H1 (cell line): ENCODE results near the gene CEBPB. TPM values are rescaled to one million over a fixed set of nuclear protein-coding genes. Genes with fewer than 3 reads are reported as not detected.

Source experiments
- CTCF ChIA-PET: fragments of 300-600 bp; sonication (Branson Sonifier 250); formaldehyde crosslinking; loops from one replicate; lab custom pipeline; 2021; ENCODE audit not compliant: partially characterized antibody; lab: Charles Lee
- POLR2A ChIA-PET: fragments of 300-600 bp; sonication (Branson Sonifier 250); formaldehyde crosslinking; loops from one replicate; lab custom pipeline; 2021; ENCODE audit warnings: inconsistent platforms; ENCODE audit not compliant: partially characterized antibody; lab: Charles Lee
- DNase-seq, 2 experiments: peaks; one replicate each; pipeline versions ENCODE4 v3.0.0 to v3.0.0-alpha.2; 2010 to 2022; ENCODE audit warnings: low spot score in 2 of 2, low read depth in 1 of 2, mixed read lengths in 1 of 2
- FAIRE-seq: peaks from 2 replicates; lab custom pipeline; 2011; peaks lifted over from hg19 to GRCh38; lab: Jason Lieb, UNC
- H2AFZ ChIP-seq: 2 replicates; pipeline ENCODE4 v1.8.1; 2012; ENCODE audit warnings: low read length, inconsistent platforms
- H2AK5ac ChIP-seq: 2 replicates; pipeline ENCODE4 v1.6.1; 2013; ENCODE audit warnings: low read depth, low read length
- H2BK120ac ChIP-seq: replicated peaks from 2 replicates; pipeline ENCODE3; 2013; ENCODE audit warnings: low read depth, low read length, inconsistent platforms
- H2BK12ac ChIP-seq: 2 replicates; pipeline ENCODE4 v1.6.1; 2013; ENCODE audit warnings: low read depth, low read length
- H2BK15ac ChIP-seq: 2 replicates; pipeline ENCODE4 v1.6.1; 2013; ENCODE audit warnings: low read length
- H2BK20ac ChIP-seq: 2 replicates; pipeline ENCODE4 v1.6.1; 2013; ENCODE audit warnings: low read length
- H2BK5ac ChIP-seq: 2 replicates; pipeline ENCODE4 v1.6.1; 2013; ENCODE audit warnings: low read depth, low read length
- H3K14ac ChIP-seq: 2 replicates; pipeline ENCODE4 v1.6.1; 2013; ENCODE audit warnings: inconsistent platforms; ENCODE audit not compliant: insufficient read length
- H3K18ac ChIP-seq: 2 replicates; pipeline ENCODE4 v1.6.1; 2013; ENCODE audit warnings: low read length; ENCODE audit errors: extremely low read depth
- H3K23ac ChIP-seq: 2 replicates; pipeline ENCODE4 v1.6.1; 2013; ENCODE audit warnings: inconsistent platforms; ENCODE audit not compliant: insufficient read length
- H3K23me2 ChIP-seq: 2 replicates; pipeline ENCODE4 v1.6.1; 2013; ENCODE audit warnings: low read depth, low read length
- H3K27ac ChIP-seq: 2 replicates; pipeline ENCODE4 v1.6.1; 2011; ENCODE audit warnings: low read depth, low read length, inconsistent platforms
- H3K27me3 ChIP-seq, 4 experiments: replicated peaks in 1 of 4; 1 replicate in 1 of 4; 2 replicates in 3 of 4; pipeline versions ENCODE4 v1.6.1 to v1.8.1; 2011 to 2013; ENCODE audit warnings: low read length in 3 of 4, mild to moderate bottlenecking in 3 of 4, inconsistent platforms in 2 of 4, mixed read lengths in 2 of 4, moderate library complexity in 1 of 4; ENCODE audit not compliant: control insufficient read depth in 3 of 4, insufficient read depth in 3 of 4; ENCODE audit errors: extremely low read depth in 1 of 4
- H3K36me3 ChIP-seq, 4 experiments: 2 replicates each; pipeline versions ENCODE4 v1.6.1 to v1.8.1; 2011 to 2013; ENCODE audit warnings: mild to moderate bottlenecking in 4 of 4, low read length in 3 of 4, moderate library complexity in 2 of 4, control low read depth in 1 of 4, inconsistent platforms in 1 of 4; ENCODE audit not compliant: insufficient read depth in 4 of 4, control insufficient read depth in 2 of 4
- H3K4ac ChIP-seq: replicated peaks from 2 replicates; pipeline ENCODE3; 2013; ENCODE audit warnings: low read length, low read depth, mixed read lengths, inconsistent platforms; ENCODE audit not compliant: insufficient read length
- H3K4me1 ChIP-seq, 4 experiments: replicated peaks in 1 of 4; 1 replicate in 1 of 4; 2 replicates in 3 of 4; pipeline versions ENCODE4 v1.6.1 to v1.8.1; 2011 to 2013; ENCODE audit warnings: low read length in 3 of 4, inconsistent platforms in 2 of 4, mixed read lengths in 1 of 4; ENCODE audit not compliant: insufficient read depth in 4 of 4, control insufficient read depth in 3 of 4
- H3K4me2 ChIP-seq, 2 experiments: 2 replicates each; pipeline versions ENCODE4 v1.6.1 to v1.8.1; 2011 to 2013; ENCODE audit warnings: low read depth in 2 of 2, low read length in 2 of 2, control low read depth in 1 of 2, inconsistent platforms in 1 of 2, mild to moderate bottlenecking in 1 of 2; ENCODE audit not compliant: insufficient read depth in 1 of 2
- H3K4me3 ChIP-seq, 4 experiments: fragments of 200-600, 300-600 bp in 1 of 4; sonication (generic), shearing (Covaris generic), sonication (Bioruptor Twin) in 1 of 4; 2 replicates each; pipeline versions ENCODE4 v1.5.1 to v1.8.1; 2011 to 2016; ENCODE audit warnings: low read length in 4 of 4, low read depth in 3 of 4, control low read depth in 2 of 4, inconsistent platforms in 2 of 4, mild to moderate bottlenecking in 2 of 4, mixed read lengths in 1 of 4, moderate library complexity in 1 of 4; ENCODE audit not compliant: insufficient read depth in 2 of 4; ENCODE audit errors: extremely low read depth in 1 of 4
- H3K56ac ChIP-seq: replicated peaks from 2 replicates; pipeline ENCODE3; 2013; ENCODE audit warnings: low read depth, mild to moderate bottlenecking, mixed read lengths, low read length, inconsistent platforms; ENCODE audit not compliant: insufficient read length
- H3K79me1 ChIP-seq: 2 replicates; pipeline ENCODE4 v1.6.1; 2013; ENCODE audit warnings: low read depth, low read length, control low read depth
- H3K79me2 ChIP-seq, 2 experiments: 2 replicates each; pipeline versions ENCODE4 v1.6.1 to v1.8.1; 2012 to 2013; ENCODE audit warnings: low read length in 2 of 2, mild to moderate bottlenecking in 2 of 2, inconsistent platforms in 1 of 2; ENCODE audit not compliant: insufficient read depth in 2 of 2, control insufficient read depth in 1 of 2
- H3K9ac ChIP-seq, 4 experiments: replicated peaks in 1 of 4; 1 replicate in 1 of 4; 2 replicates in 3 of 4; pipeline versions ENCODE4 v1.6.1 to v1.8.1; 2011 to 2013; ENCODE audit warnings: low read depth in 3 of 4, low read length in 3 of 4, control low read depth in 2 of 4, mild to moderate bottlenecking in 2 of 4, moderate library complexity in 2 of 4, inconsistent platforms in 1 of 4; ENCODE audit errors: extremely low read depth in 1 of 4
- H3K9me3 ChIP-seq, 2 experiments: 2 replicates each; pipeline versions ENCODE4 v1.6.1 to v1.8.1; 2012 to 2013; ENCODE audit warnings: mild to moderate bottlenecking in 2 of 2, moderate library complexity in 2 of 2, control low read depth in 1 of 2, inconsistent platforms in 1 of 2, low read depth in 1 of 2, low read length in 1 of 2, mixed read lengths in 1 of 2; ENCODE audit not compliant: insufficient read depth in 2 of 2
- H4K20me1 ChIP-seq, 2 experiments: replicated peaks in 1 of 2; 2 replicates each; pipeline versions ENCODE3 to v1.8.1; 2011 to 2013; ENCODE audit warnings: inconsistent platforms in 2 of 2, low read length in 2 of 2, mild to moderate bottlenecking in 1 of 2; ENCODE audit not compliant: insufficient read depth in 2 of 2, control insufficient read depth in 1 of 2
- H4K5ac ChIP-seq: 2 replicates; pipeline ENCODE4 v1.6.1; 2013; ENCODE audit warnings: low read length, low read depth, mixed read lengths, inconsistent platforms; ENCODE audit not compliant: insufficient read length
- H4K8ac ChIP-seq: 2 replicates; pipeline ENCODE4 v1.8.0; 2013; ENCODE audit warnings: mild to moderate bottlenecking, moderate library complexity, low read length, inconsistent platforms; ENCODE audit not compliant: insufficient read depth; ENCODE audit errors: extremely low read depth
- H4K91ac ChIP-seq: replicated peaks from 2 replicates; pipeline ENCODE3; 2013; ENCODE audit warnings: low read length, mixed read lengths, inconsistent platforms; ENCODE audit not compliant: insufficient read length
- BRCA1 ChIP-seq: IDR thresholded peaks from 2 replicates; pipeline ENCODE4 v1.6.1; 2012; ENCODE audit warnings: low read depth, low read length, improper control_type of control experiment
- CTBP2 ChIP-seq: IDR thresholded peaks from 2 replicates; pipeline ENCODE4 v1.7.0; 2011; ENCODE audit warnings: borderline replicate concordance, mild to moderate bottlenecking, moderate library complexity, mixed read lengths, low read length; ENCODE audit not compliant: insufficient read depth, insufficient read length
- HDAC6 ChIP-seq: IDR thresholded peaks from one replicate; pipeline ENCODE4 v1.7.1; 2012; ENCODE audit warnings: low read depth, mild to moderate bottlenecking, inconsistent platforms, low read length, moderate library complexity
- JUN ChIP-seq: IDR thresholded peaks from 2 replicates; pipeline ENCODE4 v1.6.1; 2011; ENCODE audit warnings: low read depth, mild to moderate bottlenecking, improper control_type of control experiment, low read length
- KDM5A ChIP-seq: fragments of 200-600 bp; IDR thresholded peaks from 2 replicates; pipeline ENCODE4 v1.7.1; 2012; ENCODE audit warnings: mild to moderate bottlenecking, low read length, inconsistent platforms, mixed read lengths
- POLR2A ChIP-seq, 2 experiments: IDR thresholded peaks; 1 replicate in 1 of 2; 2 replicates in 1 of 2; pipeline ENCODE4 v1.6.1; 2011; ENCODE audit warnings: low read depth in 2 of 2, low read length in 2 of 2, mild to moderate bottlenecking in 2 of 2; ENCODE audit errors: control extremely low read depth in 1 of 2
- POU5F1 ChIP-seq: IDR thresholded peaks from 2 replicates; pipeline ENCODE4 v1.6.1; 2011; ENCODE audit warnings: low read depth, mild to moderate bottlenecking, low read length, moderate library complexity
- RBBP5 ChIP-seq: IDR thresholded peaks from 2 replicates; pipeline ENCODE4 v1.7.1; 2012; ENCODE audit warnings: low read depth, mild to moderate bottlenecking, inconsistent platforms, low read length, moderate library complexity, borderline replicate concordance
- RFX5 ChIP-seq: IDR thresholded peaks from 2 replicates; pipeline ENCODE4 v1.6.1; 2011; ENCODE audit warnings: low read depth, low read length, improper control_type of control experiment, borderline replicate concordance
- RXRA ChIP-seq: IDR thresholded peaks from 2 replicates; pipeline ENCODE4 v1.6.1; 2011; ENCODE audit warnings: low read depth, mild to moderate bottlenecking, low read length, moderate library complexity; ENCODE audit not compliant: insufficient read depth
- SIRT6 ChIP-seq: IDR thresholded peaks from one replicate; pipeline ENCODE4 v1.7.1; 2012; ENCODE audit warnings: low read length, inconsistent platforms
- TEAD4 ChIP-seq: IDR thresholded peaks from 2 replicates; pipeline ENCODE4 v1.6.1; 2012; ENCODE audit warnings: low read depth, low read length, inconsistent platforms, mixed read lengths
- YY1 ChIP-seq: IDR thresholded peaks from 2 replicates; pipeline ENCODE4 v1.6.1; 2011; ENCODE audit warnings: low read depth, mild to moderate bottlenecking, low read length
- WGBS, 2 experiments: shearing (Covaris generic) in 1 of 2; methylation state at CpG; one replicate each; pipeline versions ENCODE4 v1.1.6 to v1.1.7; 2013 to 2015; ENCODE audit warnings: low lambda C conversion rate in 2 of 2, mixed read lengths in 2 of 2, inconsistent platforms in 1 of 2, low coverage in 1 of 2, missing lambda C conversion rate in 1 of 2; ENCODE audit not compliant: insufficient replicate concordance in 2 of 2, insufficient coverage in 1 of 2, insufficient read length in 1 of 2; ENCODE audit errors: extremely low coverage in 1 of 2, missing lambda C conversion rate in 1 of 2; 5-methylcytosine and 5-hydroxymethylcytosine counted together
- polyA plus RNA-seq, 7 experiments: library from polyadenylated mRNA; depleted of rRNA in 3 of 7; stranded (reverse) in 5 of 7; unstranded in 2 of 7; fragments of >200 nt in 5 of 7; fragments of 200-250 nt in 2 of 7; gene quantifications; 1 replicate in 5 of 7; 2 replicates in 1 of 7; 4 replicates in 1 of 7; pipeline versions ENCODE4 v1.2.1 to v1.2.3, GENCODE V29; 2011 to 2013; ENCODE audit warnings: missing spikeins in 2 of 7, mixed read lengths in 2 of 7
- total RNA-seq: library from RNA; stranded (reverse); fragmentation: NEBNext Ultra II Directional; extraction: Animal tissue kit (Norgen Biotek cat#: 25700); gene quantifications from 2 replicates; pipeline ENCODE4 v1.2.1, GENCODE V29; 2021

Gene CEBPB
- total and polyA plus RNA-seq, 2 of the 8 experiments (the other 6 are each of a cell fraction or from before 2014, with no cell fraction given): 7.1 to 24.1 TPM

DNA sequence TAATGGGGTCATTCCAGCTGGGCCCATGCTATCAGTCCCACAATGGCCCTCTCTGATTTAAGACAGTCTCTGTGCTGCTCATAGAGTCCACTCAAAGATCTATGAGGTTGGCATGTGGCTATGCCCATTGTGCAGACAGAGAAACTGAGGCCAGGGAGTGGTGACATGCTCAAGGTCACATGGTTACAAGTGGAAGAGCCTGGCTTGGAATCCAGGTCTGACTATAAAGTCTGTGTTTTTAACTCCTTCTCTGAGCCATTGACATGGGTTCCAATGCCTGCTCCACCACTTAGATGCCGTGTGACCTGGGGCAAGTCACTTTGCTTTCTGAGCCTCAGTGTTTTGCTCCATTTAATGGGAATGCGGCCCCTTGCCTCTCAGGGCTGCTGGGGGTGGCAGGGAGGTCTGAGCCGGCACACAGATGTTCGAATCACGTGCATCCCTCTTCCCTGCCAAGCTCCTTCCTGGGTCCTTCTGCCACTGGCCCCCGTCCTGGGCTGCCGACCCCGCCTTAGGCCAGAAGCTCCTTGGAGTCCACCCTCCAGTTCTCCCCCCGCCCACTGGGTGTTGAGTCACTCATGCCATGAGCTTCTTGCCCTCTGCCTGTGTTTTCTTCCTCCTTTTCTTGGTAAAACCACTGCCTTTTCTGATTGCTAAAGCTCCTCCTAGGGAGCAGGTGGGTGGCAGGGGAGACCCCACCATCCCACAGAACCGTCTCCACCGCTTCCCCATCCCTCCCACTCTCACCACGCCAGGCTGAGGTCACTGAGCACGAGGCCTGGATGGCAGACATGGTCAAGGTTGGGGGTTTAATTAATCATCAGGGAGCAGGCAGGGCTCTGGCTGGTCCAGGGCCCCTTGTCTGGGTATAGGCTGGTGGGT lies 35.7 kb downstream of the CEBPB start:
- FAIRE-seq (no peak), DNase-seq (no peak)
- H2BK12ac ChIP-seq: no peak overlapping the region
- H4K20me1 ChIP-seq: peaks cover 0 to 2% of the 10 kb centered on the region in 2 experiments
- no peak overlapping the region for H2AK5ac ChIP-seq
- no peak overlapping the region for H4K8ac ChIP-seq
- no peaks in the 10 kb centered on the region for H3K23me2 ChIP-seq
- H2AFZ ChIP-seq: no peak overlapping the region
- no peak overlapping the region for H3K23ac ChIP-seq
- no peak overlapping the region for H3K4ac ChIP-seq
- no peak overlapping the region for H2BK120ac ChIP-seq
- no peaks in the 10 kb centered on the region for H3K79me2 ChIP-seq
- H3K18ac ChIP-seq: no peak overlapping the region
- H3K27ac ChIP-seq: no peak overlapping the region
- WGBS, 2 experiments: 89% methylated on average over 13 of the region's 13 CpGs; no CpG with 5 or more reads in 1 of the 2 experiments
- no peaks in the 10 kb centered on the region for H3K27me3 ChIP-seq
- H4K5ac ChIP-seq: no peak overlapping the region
- ChIA-PET POLR2A (interaction anchor here (1.1 kb wide), 1 partner anchor 35 kb away, joined by 3 read pairs; no protein-coding TSS in a partner anchor), CTCF (interaction anchor here (1.2 to 3.3 kb wide), 3 partner anchors 16 to 55 kb away, joined by 4 to 16 read pairs (median 6); no protein-coding TSS in a partner anchor)
- H2BK20ac ChIP-seq: no peak overlapping the region
- no peak overlapping the region for H3K56ac ChIP-seq
- H3K9ac ChIP-seq: no peak overlapping the region; a peak in 1 of 7 replicates
- H4K91ac ChIP-seq: no peak overlapping the region
- H2BK5ac ChIP-seq: no peak overlapping the region; the same call in 1 of the 2 replicates
- no peak overlapping the region for H3K14ac ChIP-seq
- no peaks in the 10 kb centered on the region; a peak in 1 of 7 replicates for H3K4me1 ChIP-seq
- no peaks in the 10 kb centered on the region for H3K79me1 ChIP-seq
- no peaks in the 10 kb centered on the region for H3K36me3 ChIP-seq
- H3K4me2 ChIP-seq: no peak overlapping the region
- no peak overlapping the region for H3K4me3 ChIP-seq
- H3K9me3 ChIP-seq: no peaks in the 10 kb centered on the region
- H2BK15ac ChIP-seq: no peak overlapping the region
- no peak for TF ChIP-seq BRCA1
- no peak for TF ChIP-seq HDAC6
- TF ChIP-seq POU5F1: no peak
- TF ChIP-seq TEAD4: no peak
- no peak for TF ChIP-seq POLR2A (IDR thresholded peaks at IDR 0.05; ENCODE audit: control extremely low read depth in 1 of 2, low read depth in 2 of 2, low read length in 2 of 2)
- no peak for TF ChIP-seq CTBP2
- TF ChIP-seq RFX5: no peak
- no peak for TF ChIP-seq YY1
- no peak for TF ChIP-seq RBBP5
- TF ChIP-seq JUN: no peak
- no peak for TF ChIP-seq RXRA
- no peak for TF ChIP-seq KDM5A
- no peak for TF ChIP-seq SIRT6
